Heart left ventricle (tissue), 16 donors: Measurements from ENCODE around the gene AGPAT3. TPM values are rescaled to one million over a fixed set of nuclear protein-coding genes. Genes with fewer than 3 reads are reported as not detected.
"Not testable (repeated sequence)": the region's sequence is repeated elsewhere in the genome, so short reads cannot be mapped to it uniquely, and the experiment has no call there.

Experiments used
- ATAC-seq, 4 donors: fragments of 200-7000 bp; cut with Tn5 transposase; one replicate each; pipeline ENCODE4 v1.9.1; 2020 to 2022; ENCODE audit warnings: moderate library complexity in 4 of 4, mild to moderate bottlenecking in 3 of 4, moderate number of reproducible peaks in 1 of 4
- DNase-seq, 5 donors: peaks; one replicate each; pipeline ENCODE4 v3.0.0-alpha.2; 2020
- H3K27ac ChIP-seq, 12 donors: fragments of 200-600 bp; sonication (generic) in 4 of 12; one replicate each; pipeline versions ENCODE4 v1.5.0 to v1.8.0; 2016 to 2022; ENCODE audit warnings: mild to moderate bottlenecking in 2 of 12
- H3K27me3 ChIP-seq, 9 donors: fragments of 200-600 bp; sonication (generic) in 2 of 9; one replicate each; pipeline versions ENCODE4 v1.5.1 to v1.8.0; 2016 to 2022; ENCODE audit warnings: mild to moderate bottlenecking in 3 of 9
- H3K36me3 ChIP-seq, 9 donors: fragments of 200-600 bp; sonication (generic) in 2 of 9; one replicate each; pipeline versions ENCODE4 v1.5.0 to v1.8.0; 2018 to 2022; ENCODE audit warnings: mild to moderate bottlenecking in 2 of 9
- H3K4me1 ChIP-seq, 12 donors: fragments of 200-600 bp; sonication (generic) in 4 of 12; one replicate each; pipeline versions ENCODE4 v1.5.0 to v1.8.0; 2016 to 2022; ENCODE audit warnings: mild to moderate bottlenecking in 3 of 12
- H3K4me3 ChIP-seq, 12 donors: fragments of 200-600 bp; sonication (generic) in 4 of 12; one replicate each; pipeline versions ENCODE4 v1.5.0 to v1.8.0; 2017 to 2022; ENCODE audit warnings: mild to moderate bottlenecking in 9 of 12, moderate library complexity in 4 of 12
- H3K9me3 ChIP-seq, 12 donors: fragments of 200-600 bp; sonication (generic) in 4 of 12; one replicate each; pipeline versions ENCODE4 v1.5.0 to v1.8.0; 2016 to 2022; ENCODE audit warnings: mild to moderate bottlenecking in 1 of 12
- CTCF ChIP-seq, 12 donors: fragments of 200-600 bp; sonication (generic) in 4 of 12; IDR thresholded peaks; one replicate each; pipeline versions ENCODE4 v1.5.0 to v1.8.0; 2018 to 2022; ENCODE audit warnings: antibody characterized with exemption in 12 of 12, mild to moderate bottlenecking in 5 of 12
- POLR2A ChIP-seq, 2 donors: fragments of 450-650 bp; IDR thresholded peaks; one replicate each; pipeline ENCODE4 v1.6.1; 2017; ENCODE audit warnings: antibody characterized with exemption in 2 of 2, mild to moderate bottlenecking in 2 of 2, moderate library complexity in 2 of 2
- WGBS, 4 donors: extraction: QIAGEN DNeasy Blood & Tissue Kit in 2 of 4; methylation state at CpG; one replicate each; pipeline versions ENCODE4 v1.1.5 to v1.1.7; 2013 to 2018; 5-methylcytosine and 5-hydroxymethylcytosine counted together
- intact Hi-C, 10 donors: fragments of 100-400 bp; cut with DNase I; formaldehyde crosslinking; loops; one replicate each; pipeline versions ENCODE4 v1.11.1 to v1.14.2; 2022
- polyA plus RNA-seq, 2 donors: library from polyadenylated mRNA; stranded (reverse); fragments of 200-250 nt; gene quantifications; one replicate each; pipeline ENCODE4 v1.2.3, GENCODE V29; 2013
- total RNA-seq, 9 donors: library from RNA; depleted of rRNA in 2 of 9; stranded (reverse); fragments of >200 nt in 2 of 9; fragmentation: NEBNext Ultra II Directional in 3 of 9; extraction: Animal tissue kit (Norgen Biotek cat#: 25700) in 3 of 9; gene quantifications; one replicate each; pipeline versions ENCODE4 v1.1.0 to v1.2.4, GENCODE V29; 2016 to 2023
- donor health status: ischemic (EF 13 %, LVEDD 7.1; RV severe dilation, severe dysfunction).
- donor health status: healthy with polysubstance abuse.
- donor health status: DM: no; HTN: yes; CAD: no.
- donor health status: DM: no; HTN: no; CAD: no.
- donor health status: ischemic (EF 25% LVEDD 6.9; RV normal size, moderate dysfunction).
- donor health status: ischemic (EF 25% LVEDD 5.7; RV mildly dilated, moderate dysfunction).
- donor health status: healthy.
- donor health status: DM: yes; HTN: yes; CAD: no.
- donor health status: ischemic (EF 35%, LVEDD 5.7; RV mildly dilated, moderate dysfunction).
- donor health status: nonischemic (EF 11% LVEDD 7.7; RV severe dilation, severe dysfunction).
- donor health status: DM: yes; HTN: yes; CAD: no.
- donor health status: PGD.
- donor health status: ischemic (EF 29% LVEDD 5.4; RV normal size, mild dysfunction).
- donor health status: nonischemic (EF 23%, LVEDD 6.1; RV moderate dilation, normal function).

The AGPAT3 gene
- total and polyA plus RNA-seq, 11 donors: 26.6 to 86.0 (median 64.5) TPM

DNA sequence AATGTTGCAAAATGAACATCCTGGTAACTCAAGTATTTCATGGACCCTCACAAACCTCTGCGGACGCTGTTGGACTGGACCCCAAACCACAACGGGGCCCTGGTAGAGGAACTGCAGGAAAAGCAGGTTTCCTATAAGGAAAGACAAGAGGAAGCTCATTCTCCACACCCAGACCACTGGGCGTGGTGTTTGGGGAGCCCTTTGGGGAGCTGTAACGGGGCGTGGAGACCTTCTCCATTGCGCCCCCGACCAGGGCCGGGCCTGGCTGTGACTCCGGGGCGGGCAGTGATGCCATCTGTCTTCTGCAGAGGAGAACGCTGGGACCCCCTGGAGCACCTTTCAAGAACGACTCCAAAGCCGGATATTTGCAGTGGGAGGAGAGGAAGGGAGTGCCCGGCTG lies 30.0 kb upstream of the AGPAT3 start:
- no peak for TF ChIP-seq POLR2A (IDR thresholded peaks at IDR 0.05)
- TF ChIP-seq CTCF (IDR thresholded peaks at IDR 0.05): no peak
- Histone ChIP-seq H3K27ac (no peak overlapping the region), H3K36me3 (no peaks in the 10 kb centered on the region), H3K9me3 (peaks cover 0 to 6% (median 0%) of the 10 kb centered on the region in 12 donors), H3K27me3 (peaks cover 0 to 17% (median 0%) of the 10 kb centered on the region in 9 donors), H3K4me1 (peaks cover 0 to 13% (median 0%) of the 10 kb centered on the region in 12 donors), H3K4me3 (peak overlapping the region in 1 of 12 donors; percentile 12)
- ATAC-seq (peak in 1 of 4 donors; percentile 23), DNase-seq (no peak)
- intact Hi-C loops: no loop called here
- 46 to 78% (median 52%) methylated on average over 12 to 15 of the region's 15 CpGs for WGBS, 4 donors

GRCh38 chr21:43835861-43836260 lies 29.2 kb upstream of the AGPAT3 start:
- Histone ChIP-seq H3K4me3 (no peak overlapping the region), H3K27me3 (peaks cover 0 to 13% (median 0%) of the 10 kb centered on the region in 9 donors), H3K27ac (no peak overlapping the region), H3K4me1 (peaks cover 0 to 13% (median 0%) of the 10 kb centered on the region in 12 donors), H3K9me3 (peaks cover 0 to 6% (median 0%) of the 10 kb centered on the region in 12 donors), H3K36me3 (no peaks in the 10 kb centered on the region)
- no peak for ATAC-seq
- intact Hi-C loops: no loop called here
- WGBS, 4 donors: 85 to 96% (median 92%) methylated on average over 3 to 6 of the region's 6 CpGs
- no peak for TF ChIP-seq CTCF (IDR thresholded peaks at IDR 0.05)
- TF ChIP-seq POLR2A (IDR thresholded peaks at IDR 0.05): no peak
- DNase-seq: no peak

- no peak overlapping the region for H3K4me3 ChIP-seq
- peaks cover 0 to 8% (median 0%) of the 10 kb centered on the region in 9 donors for H3K27me3 ChIP-seq
- ATAC-seq: no peak
- DNase-seq: no peak
- no peak for TF ChIP-seq POLR2A (IDR thresholded peaks at IDR 0.05)
- WGBS, 4 donors: 85 to 87% (median 86%) methylated on average over 6 of the region's 6 CpGs
- H3K9me3 ChIP-seq: peaks cover 0 to 6% (median 0%) of the 10 kb centered on the region in 12 donors
- H3K27ac ChIP-seq: no peak overlapping the region
- intact Hi-C loops: no loop called here
- peaks cover 0 to 13% (median 0%) of the 10 kb centered on the region in 12 donors for H3K4me1 ChIP-seq
- H3K36me3 ChIP-seq: no peaks in the 10 kb centered on the region
Observed at GRCh38 chr21:43836616-43837015, 28.4 kb upstream of the AGPAT3 start.

DNA sequence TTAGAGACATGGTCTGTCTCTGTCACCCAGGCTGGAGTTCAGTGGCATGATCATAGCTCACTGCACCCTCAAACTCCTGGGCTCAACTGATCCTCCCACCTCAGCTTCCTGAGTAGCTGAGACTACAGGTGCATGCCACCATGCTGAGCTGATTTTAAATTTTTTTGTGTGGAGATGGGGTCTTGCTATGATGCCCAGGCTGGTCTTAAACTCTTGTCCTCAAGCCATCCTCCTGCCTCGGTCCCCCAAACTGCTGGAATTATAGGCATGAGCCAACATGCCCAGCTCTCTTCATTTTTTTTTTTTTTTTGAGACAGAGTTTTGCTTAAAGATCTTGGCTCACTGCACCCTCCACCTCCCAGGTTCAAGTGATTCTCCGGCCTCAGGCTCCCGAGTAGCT lies 24.8 kb upstream of the AGPAT3 start:
- H3K36me3 ChIP-seq: no peaks in the 10 kb centered on the region
- no peak for DNase-seq
- H3K9me3 ChIP-seq: no peaks in the 10 kb centered on the region
- H3K4me1 ChIP-seq: peaks cover 0 to 19% (median 0%) of the 10 kb centered on the region in 12 donors
- no peaks in the 10 kb centered on the region for H3K27me3 ChIP-seq
- intact Hi-C loops: no loop called here
- ATAC-seq: no peak
- whole genome bisulfite sequencing, 4 donors: 94 to 99% (median 96%) methylated on average over 3 of the region's 3 CpGs
- TF ChIP-seq POLR2A (IDR thresholded peaks at IDR 0.05) (no peak), CTCF (IDR thresholded peaks at IDR 0.05) (no peak)
- H3K4me3 ChIP-seq: no peak overlapping the region
- H3K27ac ChIP-seq: no peak overlapping the region

- DNase-seq: no peak
- 65 to 85% (median 71%) methylated on average over 2 of the region's 2 CpGs for WGBS, 4 donors
Observed at GRCh38 chr21:43842742-43843141, 22.3 kb upstream of the AGPAT3 start.

GRCh38 chr21:43844906-43845305 lies 20.1 kb upstream of the AGPAT3 start:
- DNase-seq, H3K27me3 ChIP-seq, H3K27ac ChIP-seq, H3K36me3 ChIP-seq, intact Hi-C loops, H3K9me3 ChIP-seq, ATAC-seq, H3K4me3 ChIP-seq: not testable (repeated sequence)
- H3K4me1 ChIP-seq: peaks cover 0 to 15% (median 0%) of the 10 kb centered on the region in 12 donors
- WGBS, 4 donors: 57 to 63% (median 60%) methylated on average over 5 of the region's 5 CpGs

More at GRCh38 chr21:43842742-43843141, 22.3 kb upstream of the AGPAT3 start:
- TF ChIP-seq POLR2A (IDR thresholded peaks at IDR 0.05): no peak
- TF ChIP-seq CTCF (IDR thresholded peaks at IDR 0.05): no peak
- no peaks in the 10 kb centered on the region for H3K27me3 ChIP-seq
- H3K4me3 ChIP-seq: no peak overlapping the region
- no peak for ATAC-seq
- peaks cover 0 to 13% (median 0%) of the 10 kb centered on the region in 12 donors for H3K4me1 ChIP-seq
- peak overlapping the region in 1 of 12 donors; percentile 60 for H3K27ac ChIP-seq
- no peaks in the 10 kb centered on the region for H3K36me3 ChIP-seq
- H3K9me3 ChIP-seq: no peaks in the 10 kb centered on the region
- intact Hi-C loops: no loop called here
